H9 (cell line): ENCODE measurements around the gene AJAP1. TPM values are rescaled to one million over a fixed set of nuclear protein-coding genes. Genes with fewer than 3 reads are reported as not detected.

ENCODE experiments used
- DNase-seq: peaks from one replicate; pipeline ENCODE4 v3.0.0-alpha.2; 2017
- H2AFZ ChIP-seq: one replicate; pipeline ENCODE4 v1.6.1; 2013; ENCODE audit warnings: mild to moderate bottlenecking, low read length, control low read depth, moderate library complexity
- H2AK5ac ChIP-seq: 2 replicates; pipeline ENCODE4 v1.6.1; 2013; ENCODE audit warnings: low read length, control low read depth, mixed read lengths; ENCODE audit not compliant: insufficient read length
- H2BK120ac ChIP-seq: one replicate; pipeline ENCODE4 v1.6.1; 2013; ENCODE audit warnings: low read depth, mild to moderate bottlenecking, low read length, control low read depth, inconsistent platforms; ENCODE audit not compliant: poor library complexity, severe bottlenecking
- H2BK12ac ChIP-seq: 2 replicates; pipeline ENCODE4 v1.6.1; 2013; ENCODE audit warnings: low read length, control low read depth, mixed read lengths, low read depth; ENCODE audit not compliant: insufficient read length
- H2BK15ac ChIP-seq: 2 replicates; pipeline ENCODE4 v1.6.1; 2013; ENCODE audit warnings: low read depth, low read length, control low read depth
- H2BK20ac ChIP-seq: one replicate; pipeline ENCODE4 v1.6.1; 2013; ENCODE audit warnings: low read depth, mild to moderate bottlenecking, low read length, control low read depth, inconsistent platforms; ENCODE audit not compliant: poor library complexity, severe bottlenecking
- H2BK5ac ChIP-seq: 2 replicates; pipeline ENCODE4 v1.6.1; 2013; ENCODE audit warnings: low read length, control low read depth, mixed read lengths; ENCODE audit not compliant: insufficient read length
- H3K14ac ChIP-seq: 2 replicates; pipeline ENCODE4 v1.6.1; 2013; ENCODE audit warnings: low read length, control low read depth; ENCODE audit not compliant: insufficient read depth
- H3K18ac ChIP-seq: 2 replicates; pipeline ENCODE4 v1.6.1; 2013; ENCODE audit warnings: low read depth, mild to moderate bottlenecking, mixed read lengths, low read length, control low read depth; ENCODE audit not compliant: insufficient read length
- H3K23ac ChIP-seq: 2 replicates; pipeline ENCODE4 v1.6.1; 2013; ENCODE audit warnings: low read length, control low read depth, mixed read lengths, low read depth; ENCODE audit not compliant: insufficient read length
- H3K23me2 ChIP-seq: 2 replicates; pipeline ENCODE4 v1.6.1; 2013; ENCODE audit warnings: low read depth, mild to moderate bottlenecking, mixed read lengths, low read length, control low read depth; ENCODE audit not compliant: insufficient read length, poor library complexity, severe bottlenecking
- H3K27ac ChIP-seq: 2 replicates; pipeline ENCODE4 v1.5.1; 2013; ENCODE audit warnings: low read length, control low read depth, mixed read lengths, low read depth; ENCODE audit not compliant: insufficient read length
- H3K27me3 ChIP-seq: 2 replicates; pipeline ENCODE4 v1.6.1; 2013; ENCODE audit warnings: low read length, control low read depth, inconsistent platforms; ENCODE audit not compliant: insufficient read depth
- H3K4ac ChIP-seq: 2 replicates; pipeline ENCODE4 v1.6.1; 2013; ENCODE audit warnings: low read depth, mild to moderate bottlenecking, control low read depth, inconsistent platforms, low read length, moderate library complexity
- H3K4me1 ChIP-seq: 2 replicates; pipeline ENCODE4 v1.6.1; 2013; ENCODE audit warnings: low read length, control low read depth, inconsistent platforms; ENCODE audit not compliant: insufficient read depth
- H3K4me2 ChIP-seq: 2 replicates; pipeline ENCODE4 v1.6.1; 2013; ENCODE audit warnings: low read length, control low read depth, mixed read lengths; ENCODE audit not compliant: insufficient read length, insufficient read depth
- H3K56ac ChIP-seq: 2 replicates; pipeline ENCODE4 v1.6.1; 2013; ENCODE audit warnings: low read depth, mild to moderate bottlenecking, mixed read lengths, low read length, control low read depth; ENCODE audit not compliant: insufficient read length
- H3K79me1 ChIP-seq: 2 replicates; pipeline ENCODE4 v1.6.1; 2013; ENCODE audit warnings: low read depth, mild to moderate bottlenecking, moderate library complexity, low read length, control low read depth, inconsistent platforms; ENCODE audit not compliant: insufficient read depth, poor library complexity, severe bottlenecking
- H3K79me2 ChIP-seq: 2 replicates; pipeline ENCODE4 v1.6.1; 2013; ENCODE audit warnings: low read length, control low read depth, inconsistent platforms; ENCODE audit not compliant: insufficient read depth
- H3K9ac ChIP-seq: 2 replicates; pipeline ENCODE4 v1.6.1; 2013; ENCODE audit warnings: low read length, control low read depth, mixed read lengths; ENCODE audit not compliant: insufficient read length; ENCODE audit errors: extremely low read depth
- H3K9me3 ChIP-seq: one replicate; pipeline ENCODE4 v1.6.1; 2013; ENCODE audit warnings: low read depth, low read length, inconsistent platforms; ENCODE audit not compliant: control insufficient read depth
- H3T11ph ChIP-seq: one replicate; pipeline ENCODE4 v1.6.1; 2013; ENCODE audit warnings: mild to moderate bottlenecking, low read length, control low read depth, inconsistent platforms
- H4K20me1 ChIP-seq: one replicate; pipeline ENCODE4 v1.6.1; 2013; ENCODE audit not compliant: control insufficient read depth, insufficient read length, insufficient read depth
- H4K5ac ChIP-seq: 2 replicates; pipeline ENCODE4 v1.6.1; 2013; ENCODE audit warnings: low read depth, mild to moderate bottlenecking, mixed read lengths, low read length, control low read depth; ENCODE audit not compliant: insufficient read length
- H4K8ac ChIP-seq: replicated peaks from 2 replicates; pipeline ENCODE4 v1.6.1; 2013; ENCODE audit warnings: low read length, control low read depth, mixed read lengths, low read depth; ENCODE audit not compliant: insufficient read length
- H4K91ac ChIP-seq: 2 replicates; pipeline ENCODE4 v1.6.1; 2013; ENCODE audit warnings: low read depth, mild to moderate bottlenecking, moderate library complexity, mixed read lengths, low read length, control low read depth; ENCODE audit not compliant: insufficient read length
- H3K27ac Mint-ChIP-seq, 3 experiments: 2 replicates in 2 of 3; 3 replicates in 1 of 3; pipeline ENCODE4 v1.8.0; 2020 to 2021; ENCODE audit warnings: mixed read lengths in 3 of 3, mild to moderate bottlenecking in 1 of 3, moderate library complexity in 1 of 3
- H3K27me3 Mint-ChIP-seq: 2 replicates; pipeline ENCODE4 v1.8.0; 2021; ENCODE audit warnings: low read depth, mild to moderate bottlenecking, moderate library complexity, mixed read lengths
- H3K36me3 Mint-ChIP-seq, 3 experiments: 2 replicates in 2 of 3; 3 replicates in 1 of 3; pipeline ENCODE4 v1.8.0; 2020 to 2021; ENCODE audit warnings: low read depth in 3 of 3, mixed read lengths in 3 of 3; ENCODE audit not compliant: insufficient read depth in 1 of 3
- H3K4me1 Mint-ChIP-seq, 2 experiments: 2 replicates each; pipeline ENCODE4 v1.8.0; 2020; ENCODE audit warnings: mixed read lengths in 2 of 2
- H3K4me3 Mint-ChIP-seq, 2 experiments: 2 replicates in 1 of 2; 3 replicates in 1 of 2; pipeline ENCODE4 v1.8.0; 2020 to 2021; ENCODE audit warnings: mild to moderate bottlenecking in 2 of 2, mixed read lengths in 2 of 2, moderate library complexity in 1 of 2
- H3K9me3 Mint-ChIP-seq, 2 experiments: 2 replicates in 1 of 2; 3 replicates in 1 of 2; pipeline ENCODE4 v1.8.0; 2020; ENCODE audit warnings: mild to moderate bottlenecking in 2 of 2, mixed read lengths in 2 of 2, moderate library complexity in 1 of 2
- CTCF ChIP-seq: fragments of 200-600 bp; sonication (generic); conservative IDR thresholded peaks from 3 replicates; pipeline ENCODE4 v1.8.0; 2021; ENCODE audit warnings: antibody characterized with exemption, mild to moderate bottlenecking
- WGBS: extraction: QIAGEN DNeasy Blood & Tissue Kit; methylation state at CpG from one replicate; pipeline ENCODE4 v1.1.7; 2013; ENCODE audit warnings: missing lambda C conversion rate, low lambda C conversion rate, mixed read lengths; ENCODE audit not compliant: insufficient read length; ENCODE audit errors: extremely low coverage; 5-methylcytosine and 5-hydroxymethylcytosine counted together
- total RNA-seq: library from RNA; stranded (reverse); gene quantifications from 2 replicates; pipeline ENCODE4 v1.2.1, GENCODE V29; 2021

The AJAP1 gene
- total RNA-seq, 1 experiment from 2014 or later, result 8.6 TPM

GRCh38 chr1:4687943-4688342 lies 33.5 kb downstream of the AJAP1 start:
- Mint-ChIP-seq H3K4me3 (no peak overlapping the region; a peak in 1 of 5 replicates), H3K36me3 (no peaks in the 10 kb centered on the region), H3K27me3 (peaks cover 5% of the 10 kb centered on the region), H3K4me1 (peaks cover 15 to 27% of the 10 kb centered on the region in 2 experiments), H3K9me3 (no peaks in the 10 kb centered on the region; a peak in 1 of 5 replicates), H3K27ac (peak overlapping the region in 1 of 3 experiments; percentile 41; a peak in 1 of 7 replicates)
- Histone ChIP-seq H2BK12ac (no peak overlapping the region), H3K9me3 (no peaks in the 10 kb centered on the region), H3K14ac (no peak overlapping the region; the same call in 1 of the 2 replicates), H2BK120ac (no peak overlapping the region), H3K27ac (no peak overlapping the region), H3K23ac (no peak overlapping the region), H3K79me1 (no peaks in the 10 kb centered on the region), H3K18ac (no peak overlapping the region), H2AFZ (no peak overlapping the region), H2AK5ac (no peak overlapping the region), H2BK5ac (no peak overlapping the region), H2BK20ac (no peak overlapping the region), H4K8ac (no peak overlapping the region), H4K20me1 (no peaks in the 10 kb centered on the region), H3K4me2 (no peak overlapping the region), H2BK15ac (no peak overlapping the region), H3T11ph (no peak overlapping the region), H3K56ac (no peak overlapping the region), H4K5ac (no peak overlapping the region), H3K23me2 (no peaks in the 10 kb centered on the region), H3K79me2 (no peaks in the 10 kb centered on the region), H3K27me3 (no peaks in the 10 kb centered on the region), H3K4ac (no peak overlapping the region), H4K91ac (no peak overlapping the region), H3K4me1 (peaks cover 9% of the 10 kb centered on the region; the same call in 1 of the 2 replicates), H3K9ac (no peak overlapping the region)
- WGBS, result no CpG with 5 or more reads among the region's 11 CpGs
- DNase-seq, result no peak
- TF ChIP-seq CTCF, result no peak
